Measurements from ENCODE around the gene SLC18A3.

Gene SLC18A3

DNA sequence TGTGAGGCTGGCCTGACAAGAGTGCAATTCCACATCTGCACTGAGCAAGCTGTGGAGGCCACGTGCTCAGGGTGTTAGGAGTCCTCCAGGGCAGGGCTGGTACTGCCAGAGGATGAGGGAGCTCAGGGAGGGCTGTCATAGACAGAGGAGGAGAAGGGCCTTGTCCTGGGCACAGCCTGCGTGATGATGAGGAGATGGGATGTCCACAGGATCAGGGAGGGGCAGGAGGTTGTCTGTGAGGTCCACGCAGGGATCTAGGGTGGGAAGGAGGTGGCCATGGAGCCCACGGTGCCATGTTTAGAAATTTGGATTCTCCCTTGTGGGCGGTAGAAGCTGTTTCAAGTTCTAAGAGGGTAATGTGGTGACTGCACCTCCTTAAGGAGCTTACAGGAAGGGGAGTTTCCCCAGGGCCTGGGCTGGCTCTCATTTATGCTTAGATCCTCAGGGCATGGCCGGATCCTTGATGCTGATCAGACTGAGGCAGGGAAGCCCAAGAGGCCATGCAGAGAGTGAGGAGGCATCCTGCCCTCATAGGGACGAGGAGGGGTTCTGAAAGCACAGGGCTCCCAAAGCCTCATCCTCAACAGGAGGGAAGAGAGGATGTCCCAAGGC lies 34.0 kb downstream of the SLC18A3 start:
- Mint-ChIP-seq H3K9me3 (no peaks in the 10 kb centered on the region), H3K4me1 (peaks cover 11% of the 10 kb centered on the region), H3K27me3 (peaks cover 6% of the 10 kb centered on the region), H3K36me3 (ENCODE audit: low read depth) (no peaks in the 10 kb centered on the region), H3K4me3 (no peak overlapping the region), H3K27ac (no peak overlapping the region)
- DNase-seq (no peak), ATAC-seq (peak; percentile 29)

DNA sequence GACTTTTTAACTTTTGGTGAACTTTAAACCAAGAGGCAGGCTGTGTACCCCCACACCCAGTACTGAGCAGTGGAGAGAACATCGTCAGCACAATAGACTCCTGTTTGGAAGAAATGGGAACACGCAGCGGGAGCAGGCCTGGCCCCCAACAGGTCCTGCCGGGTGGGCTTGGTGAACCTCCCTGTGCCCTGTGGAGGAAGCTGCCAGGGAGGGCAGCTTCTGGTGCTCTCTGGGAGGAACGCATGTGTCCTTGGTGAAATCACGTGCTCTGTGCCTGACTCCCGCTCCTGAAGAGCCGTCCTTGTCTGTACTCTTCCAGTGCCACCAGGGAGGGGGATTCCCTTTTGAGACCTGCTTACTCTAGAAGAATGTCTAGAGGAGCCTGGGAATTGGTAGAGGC lies 35.3 kb downstream of the SLC18A3 start:
- DNase-seq (no peak), ATAC-seq (no peak)
- Mint-ChIP-seq H3K4me1 (peaks cover 21% of the 10 kb centered on the region), H3K27me3 (peaks cover 6% of the 10 kb centered on the region), H3K36me3 (ENCODE audit: low read depth) (no peaks in the 10 kb centered on the region), H3K4me3 (no peak overlapping the region), H3K27ac (no peak overlapping the region), H3K9me3 (no peaks in the 10 kb centered on the region)

DNA sequence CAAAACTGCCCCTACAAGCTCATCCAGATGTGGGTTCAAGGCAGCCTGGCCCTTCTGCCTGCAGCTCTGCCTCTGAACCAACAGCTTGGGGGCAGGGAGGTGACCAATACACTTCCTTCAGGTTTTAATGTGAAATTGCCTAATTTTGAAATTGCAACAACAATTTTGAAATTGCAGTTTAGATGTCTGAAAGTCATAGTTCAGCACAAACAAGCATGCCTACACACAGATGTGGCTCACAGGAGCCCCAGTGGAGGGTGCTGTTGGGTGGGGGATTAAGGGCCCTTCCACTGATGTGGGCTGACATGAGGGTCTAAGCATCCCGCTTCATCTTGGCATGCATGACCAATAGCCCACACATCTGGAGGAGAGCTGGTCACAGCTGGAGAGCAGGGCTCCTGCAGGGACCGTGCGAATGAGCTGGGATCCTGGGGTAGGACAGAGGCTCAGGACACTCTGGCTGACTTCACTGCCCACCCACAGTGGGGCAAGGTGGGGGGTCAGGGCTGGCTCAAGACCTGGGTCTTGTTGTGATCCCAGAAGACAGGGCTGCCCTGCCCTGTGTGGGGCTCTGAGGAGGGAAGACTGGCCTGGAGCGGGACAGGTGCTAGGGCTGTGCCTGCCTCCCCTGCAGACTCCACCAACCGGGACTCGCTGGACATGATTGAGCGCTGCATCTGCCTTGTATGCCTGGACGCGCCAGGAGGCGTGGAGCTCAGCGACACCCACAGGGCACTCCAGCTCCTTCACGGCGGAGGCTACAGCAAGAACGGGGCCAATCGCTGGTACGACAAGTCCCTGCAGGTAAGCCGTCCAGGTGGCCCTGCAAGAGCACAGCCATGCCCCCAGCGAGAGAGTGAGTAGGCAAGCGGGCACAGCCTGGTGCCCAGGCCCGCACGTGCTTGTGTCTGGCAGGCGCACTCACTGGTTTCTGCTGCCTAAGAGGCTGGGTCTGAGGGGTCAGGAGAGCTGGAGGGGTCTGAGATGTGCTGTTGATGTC lies 36.1 kb downstream of the SLC18A3 start:
- Mint-ChIP-seq H3K4me3 (no peak overlapping the region), H3K27me3 (peaks cover 5% of the 10 kb centered on the region), H3K4me1 (peaks cover 21% of the 10 kb centered on the region), H3K27ac (no peak overlapping the region), H3K9me3 (no peaks in the 10 kb centered on the region), H3K36me3 (ENCODE audit: low read depth) (no peaks in the 10 kb centered on the region)
- no peak for ATAC-seq
- DNase-seq, result no peak

DNA sequence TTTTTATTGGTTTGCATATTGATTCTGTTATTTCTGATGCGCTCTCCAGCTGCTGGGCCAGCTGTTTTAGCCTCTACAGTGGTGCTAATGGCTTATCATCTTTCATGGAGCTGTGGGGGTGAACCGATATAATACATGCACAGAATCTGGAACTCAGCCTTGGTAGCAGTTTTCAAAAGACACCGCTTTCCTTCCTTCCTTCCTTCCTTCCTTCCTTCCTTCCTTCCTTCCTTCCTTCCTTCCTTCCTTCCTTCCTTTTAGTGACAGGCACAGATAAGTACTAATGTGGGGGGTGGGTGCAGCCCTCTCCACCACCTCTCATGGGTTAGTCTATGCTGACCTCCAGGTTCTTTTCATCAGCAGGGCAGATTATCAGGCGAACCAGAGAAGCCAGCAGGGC lies 37.4 kb downstream of the SLC18A3 start:
- DNase-seq (no peak), ATAC-seq (no peak)
- no peak overlapping the region for H3K27ac Mint-ChIP-seq
- H3K4me1 Mint-ChIP-seq, result peaks cover 21% of the 10 kb centered on the region
- peaks cover 4% of the 10 kb centered on the region for H3K27me3 Mint-ChIP-seq
- no peak overlapping the region for H3K4me3 Mint-ChIP-seq
- no peaks in the 10 kb centered on the region for H3K36me3 Mint-ChIP-seq (ENCODE audit: low read depth)
- no peaks in the 10 kb centered on the region for H3K9me3 Mint-ChIP-seq

DNA sequence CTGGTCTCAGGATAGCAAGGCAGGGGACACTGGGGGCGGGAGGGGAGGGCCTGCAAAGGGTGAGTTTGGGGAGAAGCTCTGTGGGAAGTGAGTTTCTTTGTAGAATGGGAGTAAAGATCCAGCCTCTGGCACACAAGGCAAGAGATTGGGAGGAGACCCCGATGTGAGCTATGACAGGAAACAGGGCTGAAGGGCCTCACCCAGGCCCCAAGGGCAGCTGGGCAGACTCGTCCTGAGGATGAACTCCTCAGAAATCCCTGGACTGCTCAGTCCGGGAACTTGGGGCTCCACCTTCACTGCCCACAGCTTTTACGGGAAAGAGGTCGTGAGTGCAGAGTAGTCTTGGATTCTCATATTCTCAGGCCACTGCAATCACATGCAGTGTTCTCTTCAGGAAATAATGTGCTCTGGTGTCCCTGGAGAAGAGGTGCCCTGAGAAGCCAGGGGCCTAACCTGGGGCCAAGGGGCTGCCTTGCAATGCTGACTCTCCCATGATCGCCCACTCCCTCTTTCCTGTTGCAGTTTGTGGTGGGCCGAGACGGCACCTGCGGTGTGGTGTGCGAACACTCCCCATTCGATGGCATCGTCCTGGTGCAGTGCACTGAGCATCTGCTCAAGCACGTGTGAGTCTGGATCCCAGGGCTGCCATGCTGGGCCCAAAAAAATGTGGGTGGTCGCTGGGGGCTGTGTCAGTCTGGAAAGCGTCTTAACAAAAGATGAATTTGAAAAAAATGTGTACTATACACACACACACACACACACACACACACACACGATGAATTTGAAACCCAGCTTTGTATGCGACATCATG lies 38.1 kb downstream of the SLC18A3 start:
- ATAC-seq, result no peak
- Mint-ChIP-seq H3K27ac (no peak overlapping the region), H3K9me3 (no peaks in the 10 kb centered on the region), H3K4me1 (peaks cover 21% of the 10 kb centered on the region), H3K27me3 (peaks cover 7% of the 10 kb centered on the region), H3K36me3 (ENCODE audit: low read depth) (no peaks in the 10 kb centered on the region), H3K4me3 (no peak overlapping the region)
- no peak for DNase-seq

DNA sequence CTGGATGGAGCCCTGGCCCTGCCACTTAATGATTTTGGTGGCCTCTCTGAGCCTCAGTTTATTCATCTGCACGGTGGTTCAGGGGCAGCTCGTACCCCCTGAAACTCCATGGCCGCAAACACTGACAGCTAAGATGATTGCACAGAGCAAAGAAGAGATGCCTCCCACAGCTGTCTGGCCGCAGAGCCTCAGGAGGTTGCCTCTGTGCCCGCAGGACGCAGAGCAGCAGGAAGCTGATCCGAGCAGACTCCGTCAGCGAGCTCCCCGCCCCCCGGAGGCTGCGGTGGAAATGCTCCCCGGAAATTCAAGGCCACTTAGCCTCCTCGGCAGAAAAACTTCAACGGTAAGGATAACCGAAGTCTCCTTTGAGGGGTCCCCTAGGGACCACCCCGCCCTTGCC lies 39.2 kb downstream of the SLC18A3 start:
- H3K9me3 Mint-ChIP-seq, result no peaks in the 10 kb centered on the region
- ATAC-seq (peak; percentile 69), DNase-seq (peak; percentile 59)
- H3K4me3 Mint-ChIP-seq, result no peak overlapping the region
- no peaks in the 10 kb centered on the region for H3K36me3 Mint-ChIP-seq (ENCODE audit: low read depth)
- H3K4me1 Mint-ChIP-seq, result peaks cover 21% of the 10 kb centered on the region
- H3K27me3 Mint-ChIP-seq, result peaks cover 7% of the 10 kb centered on the region
- no peak overlapping the region for H3K27ac Mint-ChIP-seq

DNA sequence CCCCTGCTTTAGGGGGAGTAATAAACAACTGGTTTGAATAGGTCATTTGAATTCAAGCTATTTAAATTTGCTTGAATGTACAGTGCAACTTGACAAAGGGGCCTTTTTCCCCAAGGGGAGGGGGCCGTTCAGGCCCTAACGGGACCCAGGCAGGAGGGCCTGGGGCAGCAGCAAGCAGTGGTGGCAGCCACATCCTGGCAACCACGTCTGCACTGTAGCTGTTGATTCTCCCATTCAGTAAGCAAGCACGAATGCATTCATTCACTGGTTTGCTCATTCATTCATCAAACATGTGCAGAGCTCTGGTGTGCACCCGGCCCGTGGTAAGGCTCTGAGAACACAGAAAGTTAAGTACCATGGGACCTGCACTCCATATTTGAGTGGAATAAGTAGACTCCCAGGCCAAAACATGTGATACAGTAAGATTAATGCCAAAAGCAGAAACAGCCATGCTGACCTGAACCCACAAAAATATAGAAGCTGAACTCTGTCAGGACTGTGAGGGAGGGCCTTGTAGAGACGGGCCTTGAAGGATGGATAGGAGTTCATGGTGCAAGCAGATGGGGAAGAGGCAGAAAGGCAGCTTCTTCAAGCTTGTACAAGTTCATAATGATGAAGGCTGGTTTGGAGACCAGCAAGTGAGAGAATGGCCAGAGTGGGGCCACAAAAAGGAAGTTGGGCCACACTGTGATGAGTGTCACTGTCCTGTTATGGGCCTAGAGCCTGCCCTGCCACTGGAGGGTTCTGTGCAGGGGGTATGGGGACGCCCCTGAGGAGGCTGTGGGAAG lies 40.0 kb downstream of the SLC18A3 start:
- ATAC-seq (no peak), DNase-seq (no peak)
- no peaks in the 10 kb centered on the region for H3K9me3 Mint-ChIP-seq
- peaks cover 7% of the 10 kb centered on the region for H3K27me3 Mint-ChIP-seq
- peaks cover 21% of the 10 kb centered on the region for H3K4me1 Mint-ChIP-seq
- H3K4me3 Mint-ChIP-seq, result no peak overlapping the region
- no peak overlapping the region for H3K27ac Mint-ChIP-seq
- H3K36me3 Mint-ChIP-seq (ENCODE audit: low read depth), result no peaks in the 10 kb centered on the region

DNA sequence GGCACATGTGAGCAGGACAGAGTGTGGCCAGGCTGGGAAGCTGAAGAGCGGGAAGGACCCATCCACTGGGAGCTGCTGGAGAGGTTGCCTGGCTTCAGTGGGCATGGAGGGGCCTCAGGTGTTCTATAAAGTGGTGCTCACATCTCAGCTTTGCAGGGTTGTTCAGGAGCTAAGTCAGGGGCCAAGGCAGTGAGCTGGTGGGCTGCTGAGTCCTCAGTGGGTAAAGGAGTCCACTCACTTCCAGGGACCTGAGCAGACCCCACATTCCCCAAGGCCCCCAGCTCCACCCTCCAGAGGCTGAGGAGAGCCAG lies 40.6 kb downstream of the SLC18A3 start:
- peaks cover 7% of the 10 kb centered on the region for H3K27me3 Mint-ChIP-seq
- ATAC-seq, result no peak
- H3K36me3 Mint-ChIP-seq (ENCODE audit: low read depth), result no peaks in the 10 kb centered on the region
- no peaks in the 10 kb centered on the region for H3K9me3 Mint-ChIP-seq
- H3K27ac Mint-ChIP-seq, result no peak overlapping the region
- DNase-seq, result no peak
- no peak overlapping the region for H3K4me3 Mint-ChIP-seq
- peaks cover 21% of the 10 kb centered on the region for H3K4me1 Mint-ChIP-seq

DNA sequence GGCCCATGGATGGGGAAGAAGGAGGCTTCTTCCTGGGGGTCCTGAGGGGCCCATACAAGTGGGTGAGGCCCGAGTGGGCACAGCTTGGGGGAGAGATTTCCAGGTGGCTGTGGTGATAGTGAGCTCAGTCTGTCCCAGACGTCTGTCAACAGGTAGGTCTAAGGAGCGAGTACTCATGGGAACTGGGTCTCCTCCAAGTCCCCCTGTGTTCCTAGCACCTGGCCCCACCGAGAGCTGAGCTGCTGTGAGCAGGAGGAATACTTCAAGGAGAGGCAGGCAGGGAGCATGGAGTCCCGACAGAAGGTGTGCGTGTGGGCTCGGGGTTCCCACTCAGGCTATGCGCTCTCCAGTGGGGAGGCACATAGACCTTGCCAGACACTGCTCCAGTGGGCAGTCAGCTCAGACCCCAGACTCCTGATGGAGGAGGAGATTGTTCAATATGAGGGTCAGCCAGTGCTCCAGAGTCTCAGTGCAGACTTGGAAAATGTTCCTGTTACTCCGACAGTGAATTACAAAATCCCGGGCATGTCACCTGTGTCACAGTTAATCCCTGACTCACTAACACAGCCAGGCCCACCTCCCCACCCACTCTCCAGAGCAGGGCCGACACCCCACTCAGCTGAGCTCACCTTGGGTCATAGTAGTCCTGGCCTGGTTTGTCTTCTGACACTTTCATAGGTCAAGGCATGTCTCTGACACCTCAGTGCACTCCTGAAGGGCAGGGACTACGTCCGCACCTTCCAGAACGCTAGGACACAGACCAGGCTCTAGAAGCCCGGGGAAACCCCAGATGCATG lies 41.1 kb downstream of the SLC18A3 start:
- ATAC-seq, result no peak

DNA sequence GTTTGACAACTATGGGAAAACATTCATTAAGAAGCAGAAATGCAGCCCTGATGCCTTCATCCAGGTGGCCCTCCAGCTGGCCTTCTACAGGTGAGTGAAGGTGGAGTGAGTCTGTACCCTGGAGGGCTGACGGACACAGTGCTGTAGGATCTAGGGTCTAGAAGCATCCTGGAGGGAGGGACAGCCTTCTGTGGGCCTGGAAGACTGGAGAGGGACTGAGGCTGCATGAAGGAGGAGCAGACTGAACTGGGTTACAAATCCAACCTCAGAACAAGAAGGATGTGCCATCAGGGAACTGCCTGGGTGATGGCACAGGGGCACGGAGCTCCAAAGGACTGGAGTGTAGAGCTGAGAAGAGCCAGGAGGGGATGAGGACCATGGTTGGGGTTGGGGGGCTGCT lies 41.8 kb downstream of the SLC18A3 start:
- H3K9me3 Mint-ChIP-seq, result no peaks in the 10 kb centered on the region
- H3K27me3 Mint-ChIP-seq, result peaks cover 7% of the 10 kb centered on the region
- H3K27ac Mint-ChIP-seq, result no peak overlapping the region
- H3K4me1 Mint-ChIP-seq, result peaks cover 21% of the 10 kb centered on the region
- DNase-seq (no peak), ATAC-seq (no peak)
- no peaks in the 10 kb centered on the region for H3K36me3 Mint-ChIP-seq (ENCODE audit: low read depth)
- no peak overlapping the region for H3K4me3 Mint-ChIP-seq

More for the DNA sequence above, 41.1 kb downstream of the SLC18A3 start:
- no peaks in the 10 kb centered on the region for H3K36me3 Mint-ChIP-seq (ENCODE audit: low read depth)
- H3K9me3 Mint-ChIP-seq, result no peaks in the 10 kb centered on the region
- peaks cover 21% of the 10 kb centered on the region for H3K4me1 Mint-ChIP-seq
- no peak for DNase-seq
- H3K27me3 Mint-ChIP-seq, result peaks cover 7% of the 10 kb centered on the region
- H3K27ac Mint-ChIP-seq, result no peak overlapping the region
- H3K4me3 Mint-ChIP-seq, result no peak overlapping the region

DNA sequence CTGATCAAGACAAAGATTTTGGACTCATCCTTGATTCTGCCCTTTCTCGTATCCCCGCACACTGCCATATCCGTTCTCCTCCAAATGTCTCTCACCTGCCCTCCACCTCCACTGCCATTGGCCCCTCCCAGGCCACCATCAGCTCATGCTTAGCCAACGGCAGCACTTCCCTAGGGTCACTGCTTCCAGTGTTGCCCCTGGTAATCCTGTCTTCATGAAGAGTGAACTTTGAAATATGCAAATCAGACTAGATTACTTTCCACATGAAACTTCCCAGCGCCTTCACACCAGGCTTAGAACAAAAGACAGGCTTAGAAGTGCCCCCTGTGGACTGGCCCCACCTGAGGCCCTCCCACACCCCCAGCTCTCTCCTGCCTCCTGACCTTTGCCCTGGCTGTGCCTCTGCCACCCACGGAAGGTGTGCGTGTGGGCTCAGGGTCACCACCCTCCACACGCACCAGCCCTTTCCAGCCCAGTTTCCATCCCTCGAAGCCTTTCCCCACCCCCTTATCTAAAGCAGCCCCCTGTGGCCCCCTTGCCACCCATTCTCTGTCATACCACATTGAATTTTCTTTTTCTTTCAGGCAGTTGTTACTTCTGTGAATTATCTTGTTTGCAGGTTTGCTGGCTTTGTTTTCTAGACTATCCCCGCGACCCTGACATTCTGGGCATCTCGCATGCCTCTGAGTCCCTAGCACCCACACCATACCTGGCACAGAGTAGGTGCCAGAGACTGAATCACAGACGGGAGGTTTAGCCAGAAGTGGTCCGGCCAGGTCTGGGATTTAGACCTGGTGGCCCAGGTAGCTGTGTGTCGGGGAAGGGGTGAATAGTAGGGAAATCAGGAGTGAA lies 42.5 kb downstream of the SLC18A3 start:
- Mint-ChIP-seq H3K4me1 (peaks cover 21% of the 10 kb centered on the region), H3K27ac (no peak overlapping the region), H3K9me3 (no peaks in the 10 kb centered on the region), H3K4me3 (no peak overlapping the region), H3K36me3 (ENCODE audit: low read depth) (no peaks in the 10 kb centered on the region), H3K27me3 (peaks cover 7% of the 10 kb centered on the region)
- ATAC-seq, result no peak
- no peak for DNase-seq

DNA sequence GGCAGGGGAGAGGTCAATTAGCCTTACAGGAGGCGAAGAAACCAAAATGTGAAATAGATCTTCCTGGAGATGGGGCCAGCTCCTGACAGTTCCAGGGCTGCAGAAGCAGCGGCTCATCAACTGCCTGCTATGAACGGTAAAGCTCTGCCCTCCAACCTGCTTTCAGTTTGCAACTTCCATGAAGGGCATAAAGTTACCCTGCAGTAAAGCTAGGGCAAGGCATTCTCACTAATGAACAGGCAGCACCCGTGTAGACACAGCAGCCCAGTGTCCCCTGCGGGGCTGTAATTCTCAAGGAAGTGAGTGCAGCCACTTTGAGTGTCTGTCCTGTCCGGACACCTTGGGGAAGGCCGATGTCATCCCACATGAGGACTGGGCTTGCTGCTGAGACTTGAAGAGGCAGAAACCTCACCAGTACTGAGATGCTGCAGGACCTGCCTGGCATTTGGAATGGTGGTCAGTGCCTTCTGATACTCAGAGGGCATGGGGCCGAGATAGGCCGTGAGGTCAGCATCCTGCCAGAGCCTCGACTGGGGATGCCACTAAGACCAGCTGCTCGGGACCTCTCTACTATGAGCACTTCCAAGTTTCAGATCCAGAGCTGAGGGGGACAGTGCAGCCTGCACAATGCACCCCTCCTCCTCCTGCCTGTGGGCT lies 43.3 kb downstream of the SLC18A3 start:
- no peaks in the 10 kb centered on the region for H3K36me3 Mint-ChIP-seq (ENCODE audit: low read depth)
- DNase-seq (no peak), ATAC-seq (no peak)
- H3K27ac Mint-ChIP-seq, result no peak overlapping the region
- peaks cover 17% of the 10 kb centered on the region for H3K4me1 Mint-ChIP-seq
- no peaks in the 10 kb centered on the region for H3K9me3 Mint-ChIP-seq
- peaks cover 6% of the 10 kb centered on the region for H3K27me3 Mint-ChIP-seq
- H3K4me3 Mint-ChIP-seq, result no peak overlapping the region

Data from activated naive CD8-positive, alpha-beta T cell treated with anti-CD3 and anti-CD28 coated beads, Interleukin-2, amount 50 U/mL, for 24 hours (primary cell).